ENCODE data around the gene RBBP6. TPM values are rescaled to one million over a fixed set of nuclear protein-coding genes. Genes with fewer than 3 reads are reported as not detected.

RBBP6 gene, protein sequence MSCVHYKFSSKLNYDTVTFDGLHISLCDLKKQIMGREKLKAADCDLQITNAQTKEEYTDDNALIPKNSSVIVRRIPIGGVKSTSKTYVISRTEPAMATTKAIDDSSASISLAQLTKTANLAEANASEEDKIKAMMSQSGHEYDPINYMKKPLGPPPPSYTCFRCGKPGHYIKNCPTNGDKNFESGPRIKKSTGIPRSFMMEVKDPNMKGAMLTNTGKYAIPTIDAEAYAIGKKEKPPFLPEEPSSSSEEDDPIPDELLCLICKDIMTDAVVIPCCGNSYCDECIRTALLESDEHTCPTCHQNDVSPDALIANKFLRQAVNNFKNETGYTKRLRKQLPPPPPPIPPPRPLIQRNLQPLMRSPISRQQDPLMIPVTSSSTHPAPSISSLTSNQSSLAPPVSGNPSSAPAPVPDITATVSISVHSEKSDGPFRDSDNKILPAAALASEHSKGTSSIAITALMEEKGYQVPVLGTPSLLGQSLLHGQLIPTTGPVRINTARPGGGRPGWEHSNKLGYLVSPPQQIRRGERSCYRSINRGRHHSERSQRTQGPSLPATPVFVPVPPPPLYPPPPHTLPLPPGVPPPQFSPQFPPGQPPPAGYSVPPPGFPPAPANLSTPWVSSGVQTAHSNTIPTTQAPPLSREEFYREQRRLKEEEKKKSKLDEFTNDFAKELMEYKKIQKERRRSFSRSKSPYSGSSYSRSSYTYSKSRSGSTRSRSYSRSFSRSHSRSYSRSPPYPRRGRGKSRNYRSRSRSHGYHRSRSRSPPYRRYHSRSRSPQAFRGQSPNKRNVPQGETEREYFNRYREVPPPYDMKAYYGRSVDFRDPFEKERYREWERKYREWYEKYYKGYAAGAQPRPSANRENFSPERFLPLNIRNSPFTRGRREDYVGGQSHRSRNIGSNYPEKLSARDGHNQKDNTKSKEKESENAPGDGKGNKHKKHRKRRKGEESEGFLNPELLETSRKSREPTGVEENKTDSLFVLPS (N-terminal part only)
- 76.6 and 86.7 TPM in 2 replicates for total RNA-seq (2021)
- percentile 98 among the genes with signal in this experiment for Bru-seq, nascent RNA
- percentile 98 among the genes with signal in this experiment for BruChase-seq, experiment 1, labeled RNA remaining after a 2-hour chase
- percentile 93 among the genes with signal in this experiment for BruChase-seq, experiment 2, labeled RNA remaining after a 6-hour chase
- long read RNA-seq, full-length matches to known transcripts: 4 of 49 reads
- long read RNA-seq, partial matches to known transcripts: 31 of 49 reads
- long read RNA-seq, other reads (novel, unspliced or antisense): 14 of 49 reads

DNA sequence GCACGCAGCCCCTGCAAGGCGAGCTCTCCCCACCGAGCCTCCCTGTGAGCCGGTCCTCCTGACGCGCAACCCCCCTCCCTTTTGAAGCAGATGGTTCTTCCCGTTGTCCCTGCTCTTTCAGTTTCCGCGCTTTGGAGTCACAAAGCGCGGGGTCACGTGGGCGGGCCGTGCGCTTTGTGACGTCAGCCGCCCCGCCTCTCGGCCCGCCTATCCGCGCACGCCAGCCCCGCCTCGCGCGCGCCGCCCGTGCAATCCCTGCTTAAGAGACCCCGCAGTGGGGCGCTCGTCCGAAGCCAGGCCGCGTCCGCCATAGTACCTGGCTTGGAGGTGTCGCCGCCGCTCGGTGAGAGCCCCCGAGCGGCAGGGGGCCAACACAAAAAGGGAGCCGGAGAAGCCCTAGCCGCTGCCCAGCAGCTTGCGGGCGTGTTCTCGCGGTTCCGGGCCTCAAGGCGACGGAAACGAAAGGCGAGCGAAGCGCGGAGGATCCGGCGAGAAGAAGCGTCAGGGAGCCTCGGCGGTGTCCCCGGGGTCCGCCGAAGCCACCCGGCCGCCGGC is at the start of gene RBBP6:
Gene RBBP6, plus strand, starts transcription at position 272 of the 555 bp plus-strand sequence. CDS start 1,061 bp downstream, outside the sequence.
- peaks cover 13% of the 10 kb centered on the region; the same call in 1 of the 2 replicates for H3K36me3 ChIP-seq (ENCODE audit: low read depth)
- ChIA-PET POLR2A (ENCODE audit: unreplicated experiment) (no interaction called here), CTCF (interaction anchor here (1.2 kb wide), 1 partner anchor 11 kb away, joined by 3 read pairs; no protein-coding TSS in a partner anchor)
- BruUV-seq (replicated peaks): TSS peak; percentile 21
- H4K20me1 ChIP-seq (ENCODE audit: insufficient read depth): peaks cover 44% of the 10 kb centered on the region
- no peaks in the 10 kb centered on the region for H3K27me3 ChIP-seq (ENCODE audit: insufficient read depth, low read depth)
- peaks cover 26% of the 10 kb centered on the region for H3K4me1 ChIP-seq (replicated peaks; ENCODE audit: insufficient read depth)
- no peaks in the 10 kb centered on the region for H3K9me3 ChIP-seq (ENCODE audit: insufficient read depth, low read depth)
- H3K9me2 ChIP-seq (ENCODE audit: insufficient read depth): no peaks in the 10 kb centered on the region
- peak within 1 kb of the TSS; percentile 98 for H3K4me3 ChIP-seq
- peaks cover 50% of the 10 kb centered on the region for H3K79me2 ChIP-seq (ENCODE audit: low read depth)
- H3K4me2 ChIP-seq: peak within 1 kb of the TSS; percentile 92
- peak; percentile 84 to 97 for DNase-seq
- TF ChIP-seq EZH2 (IDR thresholded peaks at IDR 0.05; ENCODE audit: low read depth) (no peak), CTCF (conservative IDR thresholded peaks at IDR 0.05) (peak; percentile 42; the same call in 1 of the 2 replicates)
- intact Hi-C loops (cut with micrococcal nuclease; ENCODE audit: unreplicated experiment): loop anchor here (5.0 kb wide), 1 partner anchor 718 kb away; the partner anchor contains the start of gene ZKSCAN2
- H2AFZ ChIP-seq: peak within 1 kb of the TSS; percentile 88
- peak within 1 kb of the TSS; percentile 92 for H3K27ac ChIP-seq
- H3F3A ChIP-seq (ENCODE audit: insufficient read depth, low read depth): 0 out of 2 replicates have a peak, but pooled peaks cover 3% of the 10 kb centered on the region

DNA sequence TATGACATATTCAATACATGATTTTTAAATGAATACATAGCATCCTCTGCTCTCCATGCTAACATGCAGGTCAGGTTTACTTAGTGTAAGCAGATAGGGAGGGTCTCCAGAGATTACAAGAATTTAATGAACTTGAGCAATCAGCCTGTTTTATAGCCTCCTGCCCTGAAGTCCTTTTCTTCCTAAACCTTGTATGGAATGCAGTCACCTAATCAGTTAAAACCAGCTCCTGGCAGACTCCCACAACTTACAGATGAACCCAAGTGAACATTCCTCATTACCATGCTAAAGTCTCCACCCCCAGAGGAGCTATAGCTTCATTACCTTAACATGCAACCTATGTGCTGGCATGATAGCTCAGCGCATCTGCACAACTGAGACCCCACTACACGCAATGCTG is 48.5 kb upstream of the RBBP6 start:
- H3K36me3 ChIP-seq (ENCODE audit: low read depth): no peaks in the 10 kb centered on the region
- TF ChIP-seq CTCF (conservative IDR thresholded peaks at IDR 0.05) (no peak), EZH2 (IDR thresholded peaks at IDR 0.05; ENCODE audit: low read depth) (no peak)
- no peaks in the 10 kb centered on the region for H3K9me3 ChIP-seq (ENCODE audit: insufficient read depth, low read depth)
- no peaks in the 10 kb centered on the region for H4K20me1 ChIP-seq (ENCODE audit: insufficient read depth)
- no peak for DNase-seq
- no TSS peak for BruUV-seq (replicated peaks)
- no peak overlapping the region for H3K4me2 ChIP-seq
- peaks cover 9% of the 10 kb centered on the region; the same call in 1 of the 2 replicates for H3K4me1 ChIP-seq (replicated peaks; ENCODE audit: insufficient read depth)
- H2AFZ ChIP-seq: no peak overlapping the region
- no peak overlapping the region for H3K27ac ChIP-seq
- ChIA-PET POLR2A (ENCODE audit: unreplicated experiment) (no interaction called here), CTCF (interaction anchor here (1.0 kb wide), 1 partner anchor 13 kb away, joined by 3 read pairs; no protein-coding TSS in a partner anchor)
- H3K9me2 ChIP-seq (ENCODE audit: insufficient read depth): no peaks in the 10 kb centered on the region
- H3K4me3 ChIP-seq: no peak overlapping the region
- H3F3A ChIP-seq (ENCODE audit: insufficient read depth, low read depth): no peaks in the 10 kb centered on the region
- intact Hi-C loops (cut with micrococcal nuclease; ENCODE audit: unreplicated experiment): no loop called here
- H3K79me2 ChIP-seq (ENCODE audit: low read depth): no peaks in the 10 kb centered on the region
- H3K27me3 ChIP-seq (ENCODE audit: insufficient read depth, low read depth): peaks cover 57% of the 10 kb centered on the region

All from PC-9 (cell line).